ENCODE results near the gene GTF3C4.

The GTF3C4 gene

DNA sequence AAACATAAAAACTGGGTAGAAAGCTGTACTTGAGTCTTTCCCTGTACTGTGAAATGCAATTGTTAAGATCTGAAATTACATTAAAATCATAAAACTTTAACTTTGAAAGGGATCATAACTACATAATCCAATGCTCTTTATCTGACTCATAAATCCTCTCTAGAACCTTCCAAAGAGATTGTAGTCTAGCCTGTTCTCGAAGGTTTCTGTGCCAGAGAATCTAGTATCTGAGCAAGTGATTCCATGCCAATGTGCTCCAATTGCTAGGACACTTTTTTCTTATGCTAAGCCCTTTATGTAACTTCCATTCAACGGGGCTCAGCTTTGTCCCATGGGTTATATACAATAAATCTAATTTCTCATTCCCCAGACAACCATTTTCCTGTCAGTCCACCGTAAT lies 21.6 kb upstream of the GTF3C4 start:
- no peak for DNase-seq

DNA sequence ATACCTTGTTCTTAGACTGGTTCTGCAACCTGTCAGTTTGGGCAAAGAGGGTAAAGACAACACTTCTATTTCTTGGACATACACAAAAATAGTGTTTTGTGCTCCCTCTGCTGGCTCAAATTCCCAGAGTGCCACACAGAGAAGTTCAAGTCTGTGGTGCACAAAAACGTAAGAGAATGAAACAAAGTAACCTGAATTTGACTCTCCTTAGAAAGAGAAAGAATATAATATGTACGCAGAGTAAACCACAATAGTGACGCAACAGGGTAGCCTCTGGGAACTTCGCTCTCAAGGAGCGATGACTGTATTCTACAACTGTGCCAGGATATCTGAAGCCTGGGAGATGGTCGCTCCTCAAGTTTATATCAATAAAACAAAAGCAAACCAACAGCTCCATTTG lies 19.0 kb upstream of the GTF3C4 start:
- no peak for DNase-seq

DNA sequence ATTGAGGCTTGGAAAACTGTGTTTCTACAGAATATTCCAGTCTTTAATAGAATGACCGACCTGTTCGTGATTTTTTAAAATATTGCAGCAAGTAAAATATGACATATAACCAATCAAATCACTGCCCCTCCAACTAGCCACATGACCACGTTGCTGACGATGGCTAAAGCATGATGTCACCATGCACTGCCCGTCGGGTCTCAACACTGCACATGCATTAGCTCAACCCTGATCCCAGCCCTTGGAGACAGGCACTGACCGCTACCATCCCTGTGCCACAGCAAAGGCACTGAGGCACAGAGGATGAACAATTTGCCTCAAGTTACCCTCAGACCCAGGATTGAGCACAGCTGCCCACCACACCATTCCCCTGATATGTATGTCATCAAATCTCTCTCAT lies 14.0 kb upstream of the GTF3C4 start:
- DNase-seq: no peak

DNA sequence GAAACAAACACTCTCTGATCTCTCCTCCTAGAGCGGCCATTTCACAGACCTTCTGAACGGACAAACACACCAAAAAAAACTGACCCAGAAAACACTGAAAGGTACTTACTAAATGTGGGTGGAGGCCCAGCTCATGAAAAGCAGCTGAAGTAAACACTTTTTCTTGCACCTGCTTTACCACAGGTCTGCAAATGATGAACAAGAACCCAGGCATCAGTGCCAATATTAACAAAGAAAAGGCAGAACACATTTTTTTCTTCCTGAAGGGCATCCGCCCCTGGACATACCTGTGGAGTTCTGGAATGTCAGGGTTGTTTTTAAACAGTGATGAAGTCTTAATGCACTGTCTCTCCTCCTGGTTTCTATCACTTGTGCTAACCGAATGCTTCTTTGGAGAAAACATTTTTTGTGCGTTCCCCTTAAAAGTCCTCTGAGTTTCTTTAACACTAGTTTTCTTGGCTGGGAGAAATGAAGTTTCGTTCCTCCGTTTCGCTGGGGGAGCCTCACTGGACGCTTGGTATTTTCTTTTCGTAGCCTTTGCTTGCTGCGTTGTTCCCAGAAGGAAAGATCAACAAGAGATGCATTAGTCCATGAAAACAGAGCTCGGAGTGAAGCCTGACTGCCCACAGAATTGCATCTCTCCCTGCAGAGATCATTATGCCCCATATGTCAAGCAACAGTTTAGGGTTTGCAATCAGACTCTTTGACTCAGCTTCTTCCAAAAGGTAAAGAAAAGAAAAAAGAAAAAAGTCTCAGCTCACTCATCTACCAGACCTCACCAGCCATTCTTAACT lies 7.9 kb upstream of the GTF3C4 start:
- DNase-seq: no peak

DNA sequence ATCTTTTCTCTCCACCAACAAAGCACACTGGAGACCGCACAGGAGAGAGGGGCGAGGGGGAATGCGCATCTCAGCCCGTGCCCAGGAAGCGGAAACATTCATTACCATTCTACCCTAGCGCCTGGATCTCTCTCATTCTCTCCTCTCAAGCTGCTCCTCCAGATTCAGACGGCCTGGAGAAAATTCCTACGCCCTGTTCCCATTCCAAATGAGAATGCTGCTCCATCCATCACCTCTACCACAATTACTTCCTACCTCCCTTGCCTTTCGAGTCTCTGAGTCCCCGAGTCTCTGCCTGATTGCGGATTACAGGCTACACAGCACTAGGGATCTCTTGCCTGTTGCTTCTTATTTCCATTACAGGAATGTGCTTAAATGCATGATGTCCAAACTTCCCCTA lies 7.1 kb upstream of the GTF3C4 start:
- no peak for DNase-seq

DNA sequence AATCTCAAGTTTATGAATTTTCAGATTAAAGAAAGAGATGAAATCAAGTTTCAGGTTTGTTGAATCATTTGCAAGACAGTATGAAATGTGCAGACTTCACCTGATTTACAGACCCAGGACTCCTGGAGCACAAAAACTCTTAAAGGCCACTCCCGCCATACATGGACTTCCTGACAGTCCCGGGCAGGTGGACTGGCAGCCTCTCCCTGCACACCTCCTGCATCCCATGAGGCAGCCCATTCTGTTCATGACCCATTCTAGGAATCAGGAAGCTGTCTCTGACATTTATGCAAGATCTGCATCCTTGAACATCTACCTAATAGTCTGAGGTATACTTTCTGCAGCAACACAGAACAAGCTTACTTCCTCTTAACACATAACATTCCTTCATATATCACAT lies 6.4 kb upstream of the GTF3C4 start:
- DNase-seq: no peak

DNA sequence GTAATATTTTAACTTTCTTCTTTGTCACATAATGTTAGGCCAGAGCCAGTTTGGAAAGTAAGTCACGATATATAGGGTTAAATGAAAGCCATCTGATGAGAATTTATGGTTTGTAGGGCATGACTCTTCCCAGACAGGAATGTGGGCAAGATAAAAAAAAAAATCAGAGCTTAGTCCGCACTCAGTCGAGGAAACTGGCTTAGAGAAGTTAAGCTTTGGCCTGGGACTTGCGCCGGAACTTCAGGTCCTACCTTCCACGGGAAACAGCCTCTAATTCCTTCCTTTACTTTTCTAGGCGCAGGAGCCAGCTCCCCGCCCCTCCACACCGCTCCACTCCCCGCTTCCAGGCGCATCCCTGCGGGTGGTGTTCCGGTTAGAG lies 956 bp upstream of the GTF3C4 start:
- DNase-seq: no peak

DNA sequence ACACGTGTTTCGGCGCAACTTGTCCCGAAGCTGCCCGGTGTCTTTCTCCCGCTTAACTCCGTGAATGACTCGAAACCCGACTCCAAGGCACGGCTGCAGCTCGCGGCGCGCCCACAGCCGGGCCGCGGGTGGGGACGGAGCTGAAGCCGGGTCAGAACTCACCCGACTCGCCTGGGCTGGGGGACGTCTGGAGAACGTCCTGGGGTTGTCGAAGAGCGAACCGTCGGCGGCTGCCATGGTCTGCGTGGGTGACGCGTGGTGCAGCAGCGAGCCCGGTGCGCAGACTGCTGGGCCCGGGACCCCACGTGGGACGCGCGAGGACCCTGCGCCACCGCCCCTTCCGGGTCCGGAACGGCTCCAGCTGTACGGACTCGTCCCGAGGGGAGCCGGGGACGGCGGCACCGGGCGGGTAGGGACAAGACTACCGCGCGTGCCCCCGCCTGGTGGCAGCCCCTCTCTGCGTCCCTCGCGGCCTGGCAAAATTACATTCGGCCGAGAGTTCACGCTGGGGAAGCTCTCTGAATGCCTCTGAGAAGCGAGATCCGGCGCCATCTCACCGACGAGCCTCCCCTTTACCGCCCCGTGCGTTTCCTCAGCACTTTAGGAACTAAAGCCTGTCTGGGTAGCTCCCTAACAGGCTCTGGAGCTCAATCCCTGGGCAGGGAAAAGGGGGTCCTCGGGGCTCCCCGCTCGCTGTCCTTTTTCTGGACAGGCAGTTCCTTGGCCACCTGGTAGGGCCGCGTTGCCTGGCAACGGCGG lies 387 bp upstream of the GTF3C4 start, which contains the start of gene DDX31:
Gene DDX31 (minus strand): TSS at position 286 of the 759 bp plus-strand sequence. CDS start 49 bp downstream, at position 237.
- peak; percentile 86 for DNase-seq

DNA sequence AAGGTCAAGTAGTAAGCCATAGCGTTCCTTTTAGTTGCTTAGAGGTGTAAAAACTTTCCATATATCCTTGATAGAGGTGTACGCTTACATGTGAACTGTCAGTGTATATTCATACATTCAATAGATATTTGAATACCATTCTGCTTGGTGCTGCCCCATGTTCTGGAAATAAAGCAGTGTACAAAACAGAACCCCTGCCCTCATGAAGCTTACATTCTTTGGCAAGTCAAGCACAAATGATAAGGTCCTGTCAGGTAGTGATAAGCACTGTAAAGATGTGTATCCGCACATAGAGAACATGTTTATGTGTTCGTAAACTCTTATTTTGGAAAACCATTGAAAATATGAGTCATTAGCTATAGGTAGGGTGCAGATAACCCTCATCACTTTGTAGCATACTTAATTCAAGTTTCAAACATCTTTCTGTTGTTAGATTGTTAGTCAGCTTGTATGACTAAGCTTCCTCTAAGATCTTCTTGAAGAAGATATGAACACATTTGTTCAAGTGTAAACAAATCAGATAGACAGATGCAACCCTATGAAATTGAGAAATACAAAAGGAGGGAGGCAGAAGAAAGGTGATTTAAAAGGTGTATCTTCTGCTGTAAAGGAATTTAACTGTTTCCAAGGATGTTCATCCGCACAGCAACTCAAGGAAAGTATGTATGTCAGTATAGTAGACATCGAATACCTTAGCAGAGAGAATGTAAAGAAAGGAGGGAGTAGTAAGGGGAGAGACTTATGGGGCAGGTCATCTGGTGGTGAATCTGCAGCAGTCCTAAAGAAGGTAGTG lies 1.6 kb downstream of the GTF3C4 start:
- peak; percentile 60 for DNase-seq

DNA sequence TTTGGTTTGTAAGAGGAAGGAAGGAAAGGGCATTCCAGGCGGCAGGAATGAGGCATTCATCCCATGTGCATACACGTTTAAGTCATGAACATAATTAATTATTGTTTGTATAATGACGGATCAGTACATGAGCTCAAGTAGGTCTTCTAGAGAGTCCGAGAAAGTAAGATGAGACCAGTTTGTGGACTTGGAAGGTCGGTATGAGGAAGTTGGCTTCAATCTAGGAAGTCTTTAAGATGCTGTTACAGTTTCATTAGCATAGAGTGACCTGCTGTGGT lies 2.1 kb downstream of the GTF3C4 start:
- no peak for DNase-seq

DNA sequence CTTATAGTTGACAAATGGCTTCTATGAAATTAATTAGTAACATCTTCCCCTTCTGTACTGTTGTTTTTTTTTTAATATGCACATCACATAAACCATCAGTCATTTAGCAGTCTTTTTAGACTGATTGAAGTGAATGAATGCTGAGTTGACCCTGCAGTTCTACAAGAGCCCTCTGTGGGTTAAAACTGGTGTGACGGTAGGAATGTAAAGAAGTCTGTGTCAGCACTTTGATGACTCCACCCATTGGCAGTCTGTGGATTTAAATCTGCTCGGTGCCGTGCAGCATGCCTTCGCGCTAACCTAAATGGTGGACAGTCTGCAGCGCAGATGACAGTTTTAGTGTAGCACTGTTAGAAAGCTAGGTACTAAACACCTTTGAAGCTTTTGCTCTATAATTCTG lies 3.1 kb downstream of the GTF3C4 start:
- DNase-seq: peak; percentile 1

DNA sequence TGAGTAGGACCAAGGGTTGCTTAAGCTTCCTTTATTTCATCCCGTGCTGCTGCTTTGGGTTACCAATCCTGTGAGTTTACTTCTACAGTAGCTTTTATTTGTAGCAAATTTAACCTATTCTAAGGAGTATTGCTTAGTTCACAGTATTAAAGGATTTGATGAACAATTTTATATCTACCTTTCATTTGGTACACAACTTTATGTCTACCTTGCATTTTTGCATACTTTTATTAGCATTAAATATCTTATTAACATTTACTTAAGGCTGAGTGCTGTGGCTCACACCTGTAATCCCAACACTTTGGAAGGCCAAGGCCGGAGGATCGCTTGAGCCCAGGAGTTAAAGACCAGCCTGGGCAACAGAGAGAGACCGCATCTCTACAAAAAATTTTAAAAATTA lies 4.2 kb downstream of the GTF3C4 start:
- DNase-seq: no peak

DNA sequence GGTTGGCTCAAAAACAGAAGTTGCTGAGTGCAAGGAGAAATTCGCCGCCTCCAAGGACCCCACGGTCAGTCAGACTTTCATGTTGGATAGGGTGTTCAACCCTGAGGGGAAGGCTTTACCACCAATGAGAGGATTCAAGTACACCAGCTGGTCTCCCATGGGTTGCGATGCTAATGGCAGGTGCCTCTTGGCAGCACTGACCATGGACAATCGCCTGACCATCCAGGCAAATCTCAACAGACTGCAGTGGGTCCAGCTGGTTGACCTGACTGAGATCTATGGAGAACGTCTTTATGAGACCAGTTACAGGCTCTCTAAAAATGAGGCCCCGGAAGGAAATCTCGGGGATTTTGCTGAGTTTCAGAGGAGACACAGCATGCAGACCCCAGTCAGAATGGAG lies 7.7 kb downstream of the GTF3C4 start:
- DNase-seq: no peak

DNA sequence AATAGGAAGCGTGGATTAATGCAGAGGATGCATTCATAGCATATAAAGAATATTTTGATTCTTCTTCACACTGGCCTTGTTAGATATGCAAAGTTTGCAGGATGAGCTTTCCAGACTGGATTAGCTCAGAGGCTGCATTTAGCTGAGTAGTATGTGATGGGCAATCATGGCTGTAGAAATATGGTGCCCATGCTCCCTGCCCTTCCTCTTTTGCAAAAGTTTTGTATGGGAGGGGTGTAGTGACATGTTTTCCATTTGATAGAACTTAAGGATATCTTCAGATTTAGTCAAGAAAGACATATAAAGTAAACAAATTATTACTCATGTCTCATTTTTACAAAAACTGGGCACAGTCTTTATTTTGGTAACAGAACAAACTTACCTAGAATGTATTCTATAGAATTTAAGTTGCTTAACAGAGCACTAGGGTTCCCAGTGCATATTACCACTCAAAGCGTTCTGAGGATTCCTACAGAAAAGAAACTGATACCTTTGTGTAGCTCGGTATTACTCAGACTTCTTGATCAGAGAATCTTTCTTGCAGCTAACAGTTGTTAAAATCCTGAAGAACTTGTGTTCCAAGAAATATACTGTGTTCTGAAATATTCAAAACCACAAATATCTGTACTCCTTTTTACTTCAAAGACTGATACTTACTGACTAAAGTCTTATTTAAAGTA lies 9.8 kb downstream of the GTF3C4 start:
- no peak for DNase-seq

DNA sequence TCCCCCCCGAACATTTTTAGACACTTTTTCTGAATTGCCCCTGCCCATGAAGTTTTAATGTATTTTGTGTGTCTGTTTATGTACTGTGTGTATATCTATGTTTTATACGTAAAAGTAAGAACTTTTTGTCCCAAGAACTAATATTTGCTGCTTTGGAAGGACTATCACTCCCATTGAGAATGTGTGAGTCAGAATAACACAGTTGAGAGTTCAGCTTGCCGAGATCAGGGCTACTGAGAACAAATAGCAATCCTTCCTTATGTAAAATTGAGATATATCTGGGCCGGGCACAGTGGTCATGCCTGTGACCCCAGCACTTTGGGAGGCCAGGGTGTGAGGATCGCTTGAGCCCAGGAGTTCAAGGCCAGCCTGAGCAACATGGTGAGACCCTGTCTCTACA lies 11.3 kb downstream of the GTF3C4 start:
- DNase-seq: no peak

DNA sequence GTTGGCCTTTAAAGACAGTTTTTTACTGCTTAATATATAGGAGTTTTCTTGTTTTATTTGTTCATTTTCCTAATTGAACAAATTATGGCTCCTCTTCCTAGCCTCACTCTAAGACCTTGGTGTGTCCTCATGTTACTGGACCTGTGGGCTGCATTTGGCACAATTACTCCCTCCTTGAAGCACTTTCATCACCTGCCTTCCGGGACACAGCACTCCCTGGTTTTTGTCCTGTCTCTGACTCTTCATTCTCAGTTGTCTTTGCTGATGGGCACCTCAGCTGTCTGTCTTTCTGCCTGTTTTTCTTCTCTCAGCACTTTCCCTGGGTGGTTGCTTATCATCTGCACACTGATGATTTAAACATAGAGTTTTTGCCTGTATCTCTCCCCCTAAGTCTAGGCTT lies 13.6 kb downstream of the GTF3C4 start:
- no peak for DNase-seq

DNA sequence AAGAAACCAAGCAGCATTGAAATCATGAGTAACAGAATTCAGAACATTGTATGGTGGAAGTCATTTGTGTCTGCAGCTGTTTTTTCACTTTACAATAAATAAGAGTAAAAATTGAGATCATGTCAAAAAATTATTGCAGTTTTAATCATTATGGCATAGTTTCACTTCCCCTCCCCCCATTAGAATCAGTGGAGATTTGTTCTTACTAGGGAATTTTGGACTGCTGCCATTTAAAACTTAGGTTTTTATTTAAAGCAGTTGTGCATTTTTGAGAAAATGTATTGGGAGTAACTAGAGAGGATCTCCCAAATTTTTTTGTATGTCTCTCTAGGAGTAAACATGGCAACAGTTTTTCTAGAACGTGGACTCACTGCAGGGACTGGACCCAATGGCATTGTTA lies 20.4 kb downstream of the GTF3C4 start:
- no peak for DNase-seq

DNA sequence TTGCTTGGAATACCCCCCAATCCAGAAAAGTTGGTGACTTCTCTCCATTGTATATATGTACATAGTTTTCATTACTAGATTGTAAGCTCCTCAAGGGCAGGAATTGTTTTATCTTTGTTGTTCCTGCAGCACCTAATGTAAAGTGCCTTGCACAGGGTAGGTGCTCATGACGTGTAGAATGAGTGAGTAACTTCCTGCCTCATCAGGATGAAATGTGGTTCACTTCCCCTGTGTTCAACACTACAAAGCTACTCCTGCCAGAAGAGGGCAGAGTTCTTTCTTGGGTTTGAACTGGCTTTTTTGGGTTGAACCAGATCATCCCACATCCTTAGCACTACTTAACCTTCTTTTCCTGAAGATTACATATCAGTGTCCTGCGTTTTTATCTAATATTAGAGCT lies 23.9 kb downstream of the GTF3C4 start:
- peak; percentile 46 for DNase-seq

DNA sequence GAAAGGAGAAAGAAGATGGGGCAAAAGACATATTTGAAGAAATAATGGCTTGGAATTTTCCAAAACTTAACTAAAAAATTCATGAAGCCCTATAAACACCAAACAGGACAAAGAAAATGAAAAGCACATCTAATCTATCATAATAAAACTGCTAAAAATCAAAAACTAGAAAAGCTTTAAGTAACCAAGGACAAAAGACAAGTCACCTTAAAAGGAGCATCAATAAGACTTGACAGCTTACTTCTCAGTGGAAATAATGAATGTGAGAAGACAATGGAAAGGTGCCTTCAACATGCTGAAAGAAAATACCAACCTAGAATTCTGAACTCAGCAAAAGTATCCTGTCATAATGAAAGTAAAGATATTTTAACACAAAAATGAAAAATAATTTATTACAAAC lies 27.0 kb downstream of the GTF3C4 start:
- no peak for DNase-seq

DNA sequence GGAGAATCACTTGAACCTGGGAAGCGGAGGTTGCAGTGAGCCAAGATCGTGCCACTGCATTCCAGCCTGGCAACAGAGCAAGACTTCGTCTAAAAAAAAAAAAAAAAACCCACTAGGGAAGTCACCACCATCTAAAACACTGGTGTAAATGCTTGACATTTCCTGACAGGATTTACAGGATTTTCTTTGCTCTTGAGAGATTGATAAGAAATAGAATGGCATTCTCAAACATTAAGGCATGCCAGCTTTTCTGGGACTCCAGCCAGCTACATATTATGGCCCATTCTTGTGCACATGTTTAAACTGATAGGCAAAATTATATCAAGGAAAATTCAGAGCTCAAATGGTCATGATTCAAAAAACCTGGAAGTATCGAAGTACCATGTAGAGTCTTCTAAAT lies 28.7 kb downstream of the GTF3C4 start:
- DNase-seq: no peak

DNA sequence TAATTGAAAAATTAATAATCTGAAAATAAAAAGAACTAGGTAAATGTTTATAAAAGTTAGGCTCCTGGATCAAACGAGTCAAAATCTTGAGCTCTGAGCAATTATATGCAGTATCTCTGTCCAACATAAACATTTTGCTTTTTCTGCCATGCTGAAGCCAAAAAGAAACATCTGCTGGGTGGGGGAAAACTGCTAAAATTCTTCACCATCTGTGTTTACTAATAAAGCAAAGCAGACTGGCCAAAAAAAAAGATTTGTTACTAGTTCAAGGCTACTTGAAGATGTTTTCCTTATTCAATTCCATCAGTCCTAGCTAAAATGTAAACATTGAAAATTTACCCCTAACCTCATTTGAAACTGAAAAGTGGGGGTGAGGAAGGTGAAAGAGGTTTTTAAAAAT lies 29.7 kb downstream of the GTF3C4 start:
- no peak for DNase-seq

DNA sequence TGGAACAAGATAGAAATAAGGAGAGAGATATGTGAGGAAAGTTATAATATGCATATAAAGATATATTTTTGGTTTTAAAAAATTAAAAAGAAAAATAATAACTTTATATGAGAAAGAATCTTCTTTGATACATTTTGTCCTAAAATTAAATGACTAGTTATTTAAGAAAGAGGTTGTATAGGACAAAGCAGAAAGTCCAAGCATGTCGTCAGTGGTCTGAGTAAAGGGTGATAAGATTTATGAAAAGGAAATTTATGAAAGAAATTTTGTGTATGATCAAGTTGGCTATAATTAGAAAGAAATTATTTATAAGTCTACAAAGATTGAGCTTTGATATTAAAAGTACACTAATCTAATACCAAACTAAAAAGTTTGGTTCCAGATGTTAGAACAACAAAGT lies 32.0 kb downstream of the GTF3C4 start:
- DNase-seq: no peak

DNA sequence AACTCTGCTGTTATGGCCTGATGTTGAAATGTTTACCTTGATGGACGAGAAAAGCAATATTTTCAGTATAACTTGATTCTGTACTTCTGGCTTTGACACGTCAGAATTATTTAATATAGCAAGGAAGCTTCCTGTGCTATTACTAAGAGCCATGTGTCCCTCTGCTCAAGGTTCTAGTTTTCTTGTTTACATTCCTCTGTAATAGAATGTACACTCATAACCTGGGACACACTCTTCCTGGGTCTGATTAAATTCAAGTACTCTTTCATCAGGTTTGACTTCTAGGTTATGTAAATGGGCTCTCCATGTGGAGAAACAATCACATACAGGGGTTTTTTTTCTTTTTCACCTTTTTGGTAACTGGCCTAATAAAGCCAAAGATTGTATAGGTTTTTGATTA lies 33.1 kb downstream of the GTF3C4 start:
- DNase-seq: no peak
